Sigmoid colon (tissue), 4 donors: Measurements from ENCODE around the gene RIOK2.

Experiments
- CTCF ChIP-seq, 4 experiments: fragments of 450-650 bp in 3 of 4; fragments of 200-600 bp in 1 of 4; IDR thresholded peaks; one replicate each; pipeline ENCODE4 v1.5.1; 2016 to 2019; ENCODE audit warnings: antibody characterized with exemption in 4 of 4, mild to moderate bottlenecking in 3 of 4, moderate library complexity in 2 of 4
- EP300 ChIP-seq, 4 donors: sonication (generic); formaldehyde crosslinking; IDR thresholded peaks; one replicate each; pipeline ENCODE4 v1.6.1; 2017; ENCODE audit warnings: antibody characterized with exemption in 4 of 4
- POLR2A ChIP-seq, 2 donors: fragments of 450-650 bp; IDR thresholded peaks; one replicate each; pipeline ENCODE4 v1.6.1; 2016; ENCODE audit warnings: antibody characterized with exemption in 2 of 2, mild to moderate bottlenecking in 2 of 2, moderate library complexity in 2 of 2
- POLR2AphosphoS5 ChIP-seq, 4 donors: sonication (generic); formaldehyde crosslinking; IDR thresholded peaks; one replicate each; pipeline ENCODE4 v1.6.1; 2017; ENCODE audit warnings: antibody characterized with exemption in 4 of 4

DNA sequence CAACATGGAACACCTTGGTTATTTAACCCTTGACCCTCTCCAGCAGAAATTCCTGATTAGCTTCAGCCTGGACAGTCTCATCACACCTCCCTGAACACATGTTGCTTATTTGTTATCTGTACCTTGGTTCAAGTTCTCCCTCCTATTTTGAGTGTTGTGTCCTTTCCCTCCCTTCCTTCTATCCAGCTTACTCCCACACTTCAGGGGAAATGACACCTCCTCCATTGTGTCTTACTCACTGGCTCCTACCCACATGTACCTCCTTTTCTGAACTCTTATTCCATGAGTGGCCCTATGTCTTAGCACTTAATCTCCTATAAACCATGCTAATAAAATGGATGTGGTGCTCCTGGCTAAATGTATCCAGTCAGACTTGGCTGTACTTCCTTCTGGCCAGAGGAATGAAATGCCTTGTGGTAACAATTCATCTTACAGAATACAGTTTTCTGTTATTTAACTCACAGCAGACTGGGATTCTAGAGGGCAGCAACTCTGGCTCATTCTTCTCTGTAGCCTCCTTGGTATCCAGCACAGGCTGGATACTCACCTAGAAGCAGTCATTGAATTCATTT is 51.8 kb downstream of the RIOK2 start:
- no peak for TF ChIP-seq POLR2AphosphoS5 (IDR thresholded peaks at IDR 0.05)
- TF ChIP-seq CTCF (IDR thresholded peaks at IDR 0.05), result no peak
- no peak for TF ChIP-seq EP300 (IDR thresholded peaks at IDR 0.05)
- TF ChIP-seq POLR2A (IDR thresholded peaks at IDR 0.05), result no peak
